GM19193 (cell line): Measurements from ENCODE around the gene CERS5.

Experiments used
- POLR2A ChIP-seq: IDR thresholded peaks from 4 replicates; pipeline ENCODE4 v1.6.1; 2011; ENCODE audit not compliant: insufficient read depth, insufficient read length; ENCODE audit errors: extremely low read depth

CERS5 gene

DNA sequence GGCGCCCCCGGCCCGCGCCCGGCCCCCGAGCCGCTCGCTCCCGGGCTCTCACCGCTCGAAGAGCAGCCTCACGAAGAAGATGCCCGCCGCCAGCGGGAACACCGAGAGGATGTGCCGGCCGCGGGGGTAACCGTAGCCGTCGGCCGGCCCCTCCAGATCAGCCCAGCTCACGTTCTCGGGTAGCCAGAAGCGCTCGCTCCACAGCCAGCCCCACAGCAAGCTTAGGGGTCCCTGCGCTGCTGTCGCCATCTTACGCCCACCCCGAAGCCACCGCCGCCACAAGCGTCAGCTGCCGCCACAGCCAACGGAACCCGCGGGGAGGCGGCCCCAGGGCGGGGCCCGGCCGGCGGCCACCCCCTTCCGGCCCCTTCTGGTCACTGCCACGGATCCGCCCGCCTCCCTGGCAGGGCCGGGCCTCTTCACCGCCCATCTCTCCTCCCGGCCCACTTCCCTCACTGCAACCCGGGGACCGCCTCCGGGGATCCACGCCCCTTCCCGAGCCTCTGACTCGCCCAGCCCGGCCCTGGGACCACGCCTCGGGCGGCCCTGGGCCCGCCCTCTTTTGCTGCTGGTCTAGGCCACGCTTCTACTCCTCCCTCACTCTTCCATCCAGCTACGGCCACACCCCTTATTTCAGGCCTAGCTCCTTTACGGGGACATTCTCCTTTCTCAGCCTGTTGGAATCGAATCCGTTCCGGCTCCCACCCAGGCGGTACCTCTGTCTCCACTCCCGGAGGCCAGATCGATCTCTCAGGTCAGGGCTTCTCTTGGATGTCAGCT is at the start of gene CERS5:
Gene CERS5 (minus strand): TSS at position 321 of the 780 bp plus-strand sequence. CDS start 72 bp downstream, at position 249.
- TF ChIP-seq POLR2A, result peak; percentile 88

DNA sequence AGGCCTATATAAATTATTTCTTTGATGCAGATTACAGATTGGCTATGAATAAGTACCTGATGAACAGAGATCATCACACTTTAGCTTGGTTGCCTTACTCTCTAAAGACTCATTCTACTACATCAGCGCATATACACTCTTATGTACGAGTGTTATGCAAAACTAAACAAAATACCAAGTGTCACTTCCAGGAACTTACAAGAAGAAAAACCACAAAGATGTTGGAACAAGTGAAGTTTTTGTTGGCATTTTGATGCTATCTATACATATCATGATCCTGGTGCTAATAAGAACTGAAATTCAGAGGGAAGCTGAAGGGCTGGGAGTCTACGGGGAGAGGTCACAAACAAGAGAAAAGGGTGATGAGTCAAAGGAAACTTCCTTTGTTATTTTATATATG is 47.9 kb upstream of the CERS5 start:
- TF ChIP-seq POLR2A, result no peak

DNA sequence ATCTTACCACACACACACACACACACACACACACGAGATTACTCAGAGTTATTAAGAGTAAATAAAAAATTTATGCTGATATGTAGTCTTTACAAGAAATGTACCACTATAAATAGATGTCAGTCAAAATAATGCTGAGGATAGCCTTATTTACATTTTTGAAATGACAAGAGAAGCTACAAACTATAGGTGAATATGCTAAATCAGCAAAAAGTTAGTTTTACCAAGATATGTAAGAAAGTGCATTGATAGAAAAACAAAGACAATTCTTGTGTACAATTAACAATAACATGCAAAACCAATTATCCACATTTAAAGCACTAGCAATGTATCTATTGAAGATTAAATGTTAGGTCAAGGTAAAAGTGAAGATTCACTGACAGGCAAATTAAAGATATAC is 46.8 kb upstream of the CERS5 start:
- no peak for TF ChIP-seq POLR2A

DNA sequence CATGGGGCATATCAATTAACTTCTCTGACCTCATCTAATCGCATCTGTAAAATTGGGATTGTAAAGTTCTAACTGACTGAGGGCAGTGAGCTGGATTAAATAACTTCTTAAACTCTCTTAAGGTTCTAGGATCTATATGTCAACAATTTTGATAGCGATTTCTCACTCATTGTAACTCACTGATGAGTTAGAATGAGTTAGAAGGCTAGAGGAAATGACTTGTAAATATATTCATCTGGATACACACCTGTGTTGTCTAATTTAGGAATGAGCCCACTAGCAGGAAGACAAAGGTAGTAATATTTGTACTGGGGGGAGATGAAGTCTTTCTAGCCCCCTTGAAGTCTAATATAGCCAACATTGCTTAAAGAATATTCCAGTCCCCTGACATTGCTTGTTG is 46.3 kb upstream of the CERS5 start:
- TF ChIP-seq POLR2A, result no peak

DNA sequence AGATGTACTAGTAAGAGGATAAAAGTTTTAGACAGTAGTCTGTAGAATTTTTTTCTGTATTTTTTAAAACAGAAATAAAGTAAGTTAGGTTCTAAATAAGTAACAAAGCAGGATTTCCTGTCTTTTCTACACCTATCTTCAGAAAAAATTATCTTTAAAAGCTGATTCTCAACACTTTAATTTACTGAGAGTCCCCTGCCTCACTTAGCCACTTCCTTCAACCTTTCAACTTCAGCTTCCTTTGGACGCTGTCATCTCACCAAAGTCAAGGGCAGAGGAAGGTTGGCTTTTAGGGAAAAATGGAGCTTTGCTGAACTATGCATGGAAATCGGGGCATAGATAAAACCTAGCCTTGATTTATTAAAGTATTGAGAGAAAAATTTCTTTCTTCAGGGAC is 44.9 kb upstream of the CERS5 start:
- no peak for TF ChIP-seq POLR2A

- TF ChIP-seq POLR2A, result no peak
Measured at GRCh38 chr12:50211392-50212070, 44.4 kb upstream of the CERS5 start.

DNA sequence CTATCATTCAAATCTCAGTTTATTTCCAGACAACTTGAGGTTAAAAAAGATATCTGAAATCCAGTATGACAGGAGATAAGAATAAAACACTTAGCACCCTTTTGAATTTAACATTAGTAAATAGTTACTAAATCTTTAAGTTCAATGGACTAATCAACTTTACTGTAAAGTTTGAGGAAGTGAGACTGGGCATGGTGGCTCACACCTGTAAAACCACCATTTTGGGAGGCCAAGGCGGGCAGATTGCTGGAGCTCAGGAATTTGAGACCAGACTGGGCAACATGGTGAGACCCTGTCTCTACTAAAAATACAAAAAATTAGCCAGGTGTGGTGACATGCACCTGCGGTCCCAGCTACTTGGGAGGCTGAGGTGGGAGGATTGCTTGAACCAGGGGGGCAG is 40.3 kb upstream of the CERS5 start:
- TF ChIP-seq POLR2A, result no peak

- TF ChIP-seq POLR2A, result no peak
Measured at GRCh38 chr12:50205648-50206047, 38.5 kb upstream of the CERS5 start.

DNA sequence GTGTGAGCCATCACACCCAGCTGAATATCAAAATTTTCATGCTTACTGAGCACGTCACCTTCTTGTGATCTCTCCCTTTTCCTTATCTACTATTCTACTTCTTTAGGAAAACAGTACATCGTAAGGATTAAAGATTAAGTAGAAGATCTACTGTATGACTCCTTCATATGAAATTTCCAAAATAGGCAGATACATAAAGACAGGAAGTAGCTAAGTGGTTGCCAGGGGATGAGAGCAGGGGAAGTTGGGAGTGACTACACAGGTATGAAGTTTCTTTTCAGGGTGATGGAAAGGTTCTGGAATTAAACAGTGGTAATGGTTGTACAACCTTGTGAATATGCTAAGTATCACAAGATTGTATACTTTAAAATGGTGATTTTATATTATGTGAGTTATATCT is 36.5 kb upstream of the CERS5 start:
- TF ChIP-seq POLR2A, result no peak

GRCh38 chr12:50201987-50202521 is 34.9 kb upstream of the CERS5 start:
- TF ChIP-seq POLR2A, result no peak

DNA sequence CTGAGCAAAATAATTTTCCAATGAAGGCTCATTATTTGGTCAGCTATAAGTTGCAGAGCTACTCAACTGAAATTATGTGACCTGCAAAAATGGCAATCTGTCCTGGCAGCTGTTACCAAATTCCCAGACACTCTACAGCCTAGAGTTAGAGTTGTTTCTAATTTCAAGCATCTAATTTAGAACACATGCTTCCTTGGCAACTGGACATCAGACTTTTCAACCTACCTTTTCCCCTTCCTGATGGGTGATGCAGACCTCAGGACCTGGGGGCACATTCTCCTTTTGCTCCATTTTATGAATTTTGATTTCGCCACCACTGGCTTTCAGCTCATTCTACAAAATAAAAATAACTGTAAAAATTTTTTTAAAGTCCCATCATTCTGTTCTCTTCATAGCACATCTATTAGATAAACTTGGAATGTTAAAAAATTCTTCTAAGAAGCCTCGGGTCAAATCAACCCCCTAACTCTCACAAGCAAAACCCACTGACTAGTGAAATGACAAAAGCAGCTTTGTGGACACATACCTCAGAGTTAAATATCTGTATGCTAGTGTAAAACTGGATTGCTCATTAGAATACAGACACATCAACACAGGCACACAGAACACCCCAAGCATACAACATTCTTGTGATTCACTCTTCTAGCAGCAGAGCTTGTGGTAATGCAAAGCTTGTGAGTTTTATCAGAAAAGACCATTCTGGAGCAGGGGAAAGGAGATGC is 33.5 kb upstream of the CERS5 start:
- no peak for TF ChIP-seq POLR2A

GRCh38 chr12:50198829-50199228 is 31.7 kb upstream of the CERS5 start:
- no peak for TF ChIP-seq POLR2A

DNA sequence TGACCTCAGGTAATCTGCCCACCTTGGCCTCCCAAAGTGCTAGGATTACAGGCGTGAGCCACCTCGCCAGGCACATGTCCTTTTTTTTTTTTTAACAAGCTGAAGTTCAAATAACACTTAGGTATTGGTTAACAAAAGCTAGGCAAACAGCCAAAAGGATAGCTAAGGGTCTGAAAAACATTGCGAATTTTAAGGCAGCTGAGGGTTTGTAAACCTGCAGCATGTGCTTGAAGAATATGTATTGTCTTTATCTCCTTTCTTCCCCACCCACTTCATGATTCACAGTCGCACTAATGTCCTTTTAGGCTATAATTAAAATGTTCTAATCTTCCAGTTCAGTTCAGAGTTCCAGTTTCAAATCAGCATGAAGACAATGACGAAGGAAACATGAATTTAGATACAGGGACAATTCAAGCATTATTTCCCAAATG is 30.1 kb upstream of the CERS5 start:
- TF ChIP-seq POLR2A, result no peak

DNA sequence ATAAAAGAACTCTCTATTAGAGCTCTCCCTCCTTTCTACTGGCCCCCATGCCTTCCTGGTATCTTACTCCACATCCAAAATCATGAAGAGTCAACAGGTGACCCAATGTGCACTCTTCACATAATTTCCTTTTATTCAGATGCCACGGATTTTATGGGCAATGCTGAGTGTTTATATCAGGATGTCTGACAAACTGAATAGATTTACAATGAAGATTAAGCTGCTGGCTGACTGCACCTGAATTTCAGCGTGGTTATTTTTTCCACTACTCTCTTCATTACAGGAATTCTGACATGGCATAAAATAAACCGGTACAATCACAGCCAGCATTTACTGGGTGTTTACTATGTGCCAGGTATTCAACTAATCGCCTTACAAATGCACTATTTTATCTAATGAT is 29.4 kb upstream of the CERS5 start:
- no peak for TF ChIP-seq POLR2A

DNA sequence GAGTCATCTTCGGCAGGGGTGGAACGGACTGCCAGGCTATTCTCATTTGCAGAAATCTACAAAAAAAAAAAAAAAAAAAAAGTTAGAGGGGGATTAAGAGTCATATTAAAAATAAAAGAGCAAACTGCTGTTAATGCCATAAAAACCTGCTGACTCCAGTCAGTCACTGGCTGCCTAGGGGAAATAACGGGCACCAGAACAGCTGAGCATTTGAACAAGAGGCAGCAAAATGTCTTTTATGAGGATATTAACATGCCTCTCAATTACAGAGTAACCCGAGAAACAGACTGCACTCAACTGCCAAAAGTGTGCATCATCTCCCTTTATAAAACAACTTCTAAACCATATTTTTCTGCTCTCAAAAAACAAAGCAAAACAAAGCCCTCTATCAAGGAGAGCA is 28.7 kb upstream of the CERS5 start:
- no peak for TF ChIP-seq POLR2A
